Stimulated activated naive B cell treated with anti-CD40 and anti-IgM and Interleukin-4, amounts not matched to agents 10 μg/mL and 1 μg/mL and 100 μg/mL, for 72 hours (primary cell): ENCODE measurements around the gene RNASE2.
A peak's percentile ranks its signal among the peaks of the same experiment; 100 is the strongest.
"Not testable (repeated sequence)": the region's sequence is repeated elsewhere in the genome, so short reads cannot be mapped to it uniquely, and the experiment has no call there.

Experiments
- ATAC-seq, 2 donors: fragments of 150-1000 bp; cut with Tn5 transposase; replicated peaks; 2 replicates each; pipeline ENCODE4 v1.10.0; 2021; ENCODE audit warnings: moderate library complexity in 1 of 2
- DNase-seq: peaks from one replicate; pipeline ENCODE4 v3.0.0; 2021
- H3K27ac Mint-ChIP-seq: one replicate; pipeline ENCODE4 v1.8.0; 2022; ENCODE audit warnings: mild to moderate bottlenecking, mixed read lengths
- H3K27me3 Mint-ChIP-seq, 2 donors: one replicate each; pipeline ENCODE4 v1.8.0; 2022; ENCODE audit warnings: mixed read lengths in 2 of 2
- H3K36me3 Mint-ChIP-seq, 2 donors: one replicate each; pipeline ENCODE4 v1.8.0; 2022; ENCODE audit warnings: mixed read lengths in 2 of 2, mild to moderate bottlenecking in 1 of 2
- H3K4me1 Mint-ChIP-seq, 2 donors: one replicate each; pipeline ENCODE4 v1.8.0; 2022; ENCODE audit warnings: mixed read lengths in 2 of 2, mild to moderate bottlenecking in 1 of 2
- H3K4me3 Mint-ChIP-seq, 2 donors: one replicate each; pipeline ENCODE4 v1.8.0; 2022; ENCODE audit warnings: mild to moderate bottlenecking in 2 of 2, mixed read lengths in 2 of 2, moderate library complexity in 1 of 2
- H3K9me3 Mint-ChIP-seq, 2 donors: one replicate each; pipeline ENCODE4 v1.8.0; 2022; ENCODE audit warnings: mixed read lengths in 2 of 2, mild to moderate bottlenecking in 1 of 2

Gene RNASE2

GRCh38 chr14:20954736-20955537, at the start of gene RNASE2:
Gene RNASE2, plus strand, starts transcription at chr14:20955487. Its CDS starts 285 bp downstream, at chr14:20955772.
- H3K9me3 Mint-ChIP-seq, H3K4me1 Mint-ChIP-seq, H3K4me3 Mint-ChIP-seq, H3K27ac Mint-ChIP-seq, DNase-seq, H3K36me3 Mint-ChIP-seq, ATAC-seq: not testable (repeated sequence)
- H3K27me3 Mint-ChIP-seq = peaks cover 34 to 40% of the 10 kb centered on the region in 2 donors

- Mint-ChIP-seq H3K27me3 (peaks cover 33 to 39% of the 10 kb centered on the region in 2 donors), H3K4me1 (no peaks in the 10 kb centered on the region), H3K36me3 (no peaks in the 10 kb centered on the region), H3K9me3 (no peaks in the 10 kb centered on the region), H3K4me3 (no peak overlapping the region), H3K27ac (no peak overlapping the region)
- ATAC-seq (no peak), DNase-seq (no peak)
Measured at GRCh38 chr14:20905676-20906075, 49.6 kb upstream of the RNASE2 start.

GRCh38 chr14:20907214-20907613, 48.1 kb upstream of the RNASE2 start:
- peaks cover 40 to 41% of the 10 kb centered on the region in 2 donors for H3K27me3 Mint-ChIP-seq
- ATAC-seq = no peak

GRCh38 chr14:20910822-20911221, 44.5 kb upstream of the RNASE2 start:
- H3K27ac Mint-ChIP-seq, H3K36me3 Mint-ChIP-seq, H3K4me1 Mint-ChIP-seq, DNase-seq, ATAC-seq, H3K4me3 Mint-ChIP-seq, H3K9me3 Mint-ChIP-seq: not testable (repeated sequence)
- H3K27me3 Mint-ChIP-seq = peaks cover 34 to 42% of the 10 kb centered on the region in 2 donors

More at GRCh38 chr14:20907214-20907613, 48.1 kb upstream of the RNASE2 start:
- Mint-ChIP-seq H3K27ac (no peak overlapping the region), H3K9me3 (no peaks in the 10 kb centered on the region), H3K36me3 (no peaks in the 10 kb centered on the region), H3K4me3 (no peak overlapping the region), H3K4me1 (no peaks in the 10 kb centered on the region)
- no peak for DNase-seq

- H3K4me3 Mint-ChIP-seq, H3K9me3 Mint-ChIP-seq, ATAC-seq, DNase-seq, H3K36me3 Mint-ChIP-seq, H3K27ac Mint-ChIP-seq, H3K4me1 Mint-ChIP-seq: not testable (repeated sequence)
- peaks cover 25 to 29% of the 10 kb centered on the region in 2 donors for H3K27me3 Mint-ChIP-seq
Measured at GRCh38 chr14:20919038-20919756, 36.1 kb upstream of the RNASE2 start.

GRCh38 chr14:20923766-20924297, 31.5 kb upstream of the RNASE2 start:
- H3K9me3 Mint-ChIP-seq = peaks cover 7 to 12% of the 10 kb centered on the region in 2 donors
- H3K27me3 Mint-ChIP-seq = peaks cover 18 to 27% of the 10 kb centered on the region in 2 donors
- not testable (repeated sequence) for H3K36me3 Mint-ChIP-seq, H3K4me1 Mint-ChIP-seq, DNase-seq, ATAC-seq, H3K27ac Mint-ChIP-seq, H3K4me3 Mint-ChIP-seq

GRCh38 chr14:20934148-20934762, 21.0 kb upstream of the RNASE2 start:
- Mint-ChIP-seq H3K4me3 (no peak overlapping the region), H3K36me3 (no peaks in the 10 kb centered on the region), H3K4me1 (peaks cover 16 to 22% of the 10 kb centered on the region in 2 donors), H3K27ac (peak overlapping the region; percentile 67), H3K27me3 (peaks cover 11 to 17% of the 10 kb centered on the region in 2 donors), H3K9me3 (no peaks in the 10 kb centered on the region)
- ATAC-seq = no peak
- DNase-seq = no peak

GRCh38 chr14:20935303-20935984, 19.8 kb upstream of the RNASE2 start:
- no peak overlapping the region for H3K4me3 Mint-ChIP-seq
- H3K27me3 Mint-ChIP-seq = peaks cover 8 to 15% of the 10 kb centered on the region in 2 donors
- H3K9me3 Mint-ChIP-seq = no peaks in the 10 kb centered on the region
- DNase-seq (peak; percentile 3), ATAC-seq (peak; percentile 95 to 97)
- no peaks in the 10 kb centered on the region for H3K36me3 Mint-ChIP-seq
- peak overlapping the region; percentile 82 for H3K27ac Mint-ChIP-seq
- H3K4me1 Mint-ChIP-seq = peaks cover 16 to 22% of the 10 kb centered on the region in 2 donors

- DNase-seq, H3K27ac Mint-ChIP-seq, H3K4me1 Mint-ChIP-seq, H3K4me3 Mint-ChIP-seq, ATAC-seq, H3K9me3 Mint-ChIP-seq, H3K36me3 Mint-ChIP-seq: not testable (repeated sequence)
- H3K27me3 Mint-ChIP-seq = peaks cover 24 to 34% of the 10 kb centered on the region in 2 donors
Measured at GRCh38 chr14:20945146-20945545, 10.1 kb upstream of the RNASE2 start.

- H3K4me3 Mint-ChIP-seq, H3K36me3 Mint-ChIP-seq, DNase-seq, H3K4me1 Mint-ChIP-seq, H3K9me3 Mint-ChIP-seq, ATAC-seq, H3K27ac Mint-ChIP-seq: not testable (repeated sequence)
- peaks cover 28 to 36% of the 10 kb centered on the region in 2 donors for H3K27me3 Mint-ChIP-seq
Measured at GRCh38 chr14:20946707-20947106, 8.6 kb upstream of the RNASE2 start.

- not testable (repeated sequence) for H3K27ac Mint-ChIP-seq, ATAC-seq, H3K4me3 Mint-ChIP-seq, H3K36me3 Mint-ChIP-seq, H3K9me3 Mint-ChIP-seq, H3K4me1 Mint-ChIP-seq, DNase-seq
- H3K27me3 Mint-ChIP-seq = peaks cover 31 to 35% of the 10 kb centered on the region in 2 donors
Measured at GRCh38 chr14:20955538-20955873, 219 bp downstream of the RNASE2 start.

GRCh38 chr14:20956376-20956976, 1.2 kb downstream of the RNASE2 start:
- Mint-ChIP-seq H3K4me1 (peaks cover 0 to 14% of the 10 kb centered on the region in 2 donors), H3K36me3 (no peaks in the 10 kb centered on the region), H3K27me3 (peaks cover 31 to 34% of the 10 kb centered on the region in 2 donors), H3K4me3 (no peak overlapping the region), H3K9me3 (no peaks in the 10 kb centered on the region), H3K27ac (no peak overlapping the region)
- ATAC-seq = no peak
- no peak for DNase-seq

GRCh38 chr14:20958946-20959345, 3.7 kb downstream of the RNASE2 start:
- Mint-ChIP-seq H3K27me3 (peaks cover 33 to 35% of the 10 kb centered on the region in 2 donors), H3K4me1 (peaks cover 0 to 18% of the 10 kb centered on the region in 2 donors)
- not testable (repeated sequence) for H3K36me3 Mint-ChIP-seq, DNase-seq, H3K27ac Mint-ChIP-seq, H3K9me3 Mint-ChIP-seq, ATAC-seq, H3K4me3 Mint-ChIP-seq
